Measurements from ENCODE around the gene ERMAP. TPM values are rescaled to one million over a fixed set of nuclear protein-coding genes. Genes with fewer than 3 reads are reported as not detected.

Gene ERMAP
- total and polyA plus RNA-seq, 12 donors: 8.1 to 24.7 (median 15.3) TPM

DNA sequence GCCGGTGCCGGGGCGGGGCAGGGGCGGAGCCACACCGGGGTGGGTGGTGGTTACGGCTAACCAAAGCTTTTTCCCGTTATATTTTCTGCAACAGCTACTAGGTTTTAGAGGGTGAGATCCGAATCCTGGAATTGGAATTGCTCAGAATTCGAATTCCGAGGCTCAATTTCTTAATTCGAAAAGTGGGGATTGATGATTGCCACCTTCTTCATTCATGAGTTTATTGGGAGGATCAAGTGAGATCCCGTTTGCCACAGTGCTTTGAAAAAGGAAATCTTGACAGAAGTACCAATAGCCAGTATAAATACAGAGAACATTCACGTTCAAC is 482 bp downstream of the ERMAP start:
- H3K4me1 ChIP-seq (replicated peaks in 1 of 2): peaks cover 3 to 25% of the 10 kb centered on the region in 2 donors
- peak overlapping the region; percentile 94 to 99 (median 99) for H3K27ac ChIP-seq
- peak overlapping the region in 3 of 4 donors; percentile 73 to 95 (median 95) for H3K4me3 ChIP-seq
- no peaks in the 10 kb centered on the region for H3K27me3 ChIP-seq
- H3K36me3 ChIP-seq (replicated peaks in 1 of 2): no peaks in the 10 kb centered on the region
- no peak for TF ChIP-seq POLR2A (IDR thresholded peaks at IDR 0.05)
- TF ChIP-seq, protein P1, sequence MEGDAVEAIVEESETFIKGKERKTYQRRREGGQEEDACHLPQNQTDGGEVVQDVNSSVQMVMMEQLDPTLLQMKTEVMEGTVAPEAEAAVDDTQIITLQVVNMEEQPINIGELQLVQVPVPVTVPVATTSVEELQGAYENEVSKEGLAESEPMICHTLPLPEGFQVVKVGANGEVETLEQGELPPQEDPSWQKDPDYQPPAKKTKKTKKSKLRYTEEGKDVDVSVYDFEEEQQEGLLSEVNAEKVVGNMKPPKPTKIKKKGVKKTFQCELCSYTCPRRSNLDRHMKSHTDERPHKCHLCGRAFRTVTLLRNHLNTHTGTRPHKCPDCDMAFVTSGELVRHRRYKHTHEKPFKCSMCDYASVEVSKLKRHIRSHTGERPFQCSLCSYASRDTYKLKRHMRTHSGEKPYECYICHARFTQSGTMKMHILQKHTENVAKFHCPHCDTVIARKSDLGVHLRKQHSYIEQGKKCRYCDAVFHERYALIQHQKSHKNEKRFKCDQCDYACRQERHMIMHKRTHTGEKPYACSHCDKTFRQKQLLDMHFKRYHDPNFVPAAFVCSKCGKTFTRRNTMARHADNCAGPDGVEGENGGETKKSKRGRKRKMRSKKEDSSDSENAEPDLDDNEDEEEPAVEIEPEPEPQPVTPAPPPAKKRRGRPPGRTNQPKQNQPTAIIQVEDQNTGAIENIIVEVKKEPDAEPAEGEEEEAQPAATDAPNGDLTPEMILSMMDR (IDR thresholded peaks at IDR 0.05): no peak
- no peaks in the 10 kb centered on the region for H3K9me3 ChIP-seq (replicated peaks in 1 of 3)
- intact Hi-C loops (cut with DNase I): no loop called here
- DNase-seq: no peak
- WGBS, 4 donors: 0 to 1% (median 0%) methylated on average over 7 to 13 of the region's 13 CpGs

DNA sequence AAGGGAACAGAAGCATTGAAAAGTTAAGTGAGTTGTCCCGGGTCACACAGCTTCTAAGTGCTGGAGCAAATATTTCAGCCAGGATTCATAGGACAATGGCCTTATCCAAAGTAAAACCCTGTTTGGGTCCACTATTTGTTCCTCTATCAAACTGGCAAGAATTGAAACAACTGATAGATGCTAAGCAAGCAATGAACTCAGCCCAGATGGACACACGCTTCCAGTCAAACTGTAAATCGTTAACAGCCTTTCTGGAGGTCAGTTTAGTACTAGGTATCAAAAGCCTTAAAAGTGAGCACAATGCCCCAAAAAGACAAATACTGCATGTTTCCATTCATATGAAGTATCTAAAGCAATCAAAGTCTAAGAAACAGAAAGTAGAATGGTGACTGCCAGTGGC is 1.1 kb downstream of the ERMAP start:
- Histone ChIP-seq H3K4me1 (replicated peaks in 1 of 2) (peaks cover 7 to 30% of the 10 kb centered on the region in 2 donors), H3K9me3 (replicated peaks in 1 of 3) (no peaks in the 10 kb centered on the region), H3K36me3 (replicated peaks in 1 of 2) (no peaks in the 10 kb centered on the region), H3K27ac (no peak overlapping the region), H3K27me3 (no peaks in the 10 kb centered on the region), H3K4me3 (peak overlapping the region in 1 of 4 donors; percentile 95)
- WGBS, 4 donors: 86 to 96% (median 94%) methylated on average over 3 of the region's 3 CpGs
- intact Hi-C loops (cut with DNase I): no loop called here
- no peak for DNase-seq
- no peak for TF ChIP-seq POLR2A (IDR thresholded peaks at IDR 0.05)
- TF ChIP-seq, protein P1 (IDR thresholded peaks at IDR 0.05): no peak

DNA sequence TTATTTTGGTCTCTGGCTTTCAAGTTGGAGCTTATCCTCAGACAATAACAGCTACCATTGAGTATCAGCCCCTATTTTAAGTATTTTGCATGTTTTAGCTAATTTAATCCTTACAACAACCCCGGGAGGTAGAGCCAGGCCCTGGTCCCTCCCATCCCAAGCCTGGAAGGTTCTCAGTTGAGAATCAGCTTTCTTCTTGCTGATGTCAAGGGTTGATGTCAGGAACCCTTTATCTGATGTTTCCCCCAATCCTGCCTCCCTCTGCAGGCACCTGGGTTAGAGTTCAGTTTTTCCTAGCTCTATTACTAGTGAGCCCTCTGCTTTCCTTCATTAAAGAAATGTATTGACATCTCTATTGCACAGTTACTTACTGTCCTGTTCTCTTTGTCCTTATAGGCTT is 3.9 kb downstream of the ERMAP start:
- no peak overlapping the region for H3K27ac ChIP-seq
- no peaks in the 10 kb centered on the region for H3K36me3 ChIP-seq (replicated peaks in 1 of 2)
- no peaks in the 10 kb centered on the region for H3K9me3 ChIP-seq (replicated peaks in 1 of 3)
- no peak for DNase-seq
- TF ChIP-seq, protein P1 (IDR thresholded peaks at IDR 0.05): no peak
- TF ChIP-seq POLR2A (IDR thresholded peaks at IDR 0.05): no peak
- H3K4me3 ChIP-seq: no peak overlapping the region
- 75 to 92% (median 82%) methylated on average over 1 of the region's 1 CpG for WGBS, 4 donors
- intact Hi-C loops (cut with DNase I): no loop called here
- H3K4me1 ChIP-seq (replicated peaks in 1 of 2): peaks cover 14 to 34% of the 10 kb centered on the region in 2 donors
- H3K27me3 ChIP-seq: no peaks in the 10 kb centered on the region

DNA sequence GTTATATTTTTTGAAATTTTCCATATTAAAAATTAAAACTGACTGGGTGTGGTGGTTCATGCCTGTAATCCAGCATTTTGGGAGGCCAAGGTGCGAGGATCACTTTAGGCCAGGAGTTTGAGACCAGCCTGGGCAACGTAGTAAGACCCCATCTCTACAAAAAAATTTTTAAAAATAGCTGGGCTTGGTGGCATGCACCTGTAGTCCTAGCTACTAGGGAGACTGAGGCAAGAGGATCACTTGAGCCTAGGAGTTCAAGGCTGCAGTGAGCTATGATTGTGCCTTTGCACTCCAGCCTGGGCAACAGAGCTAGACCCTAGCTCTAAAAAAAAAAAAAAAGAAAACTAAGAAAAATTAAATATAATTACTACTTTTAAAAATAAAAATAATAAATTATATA is 4.8 kb downstream of the ERMAP start:
- no peak for DNase-seq
- no peaks in the 10 kb centered on the region for H3K36me3 ChIP-seq (replicated peaks in 1 of 2)
- no peak overlapping the region for H3K4me3 ChIP-seq
- WGBS, 4 donors: 89 to 100% (median 96%) methylated on average over 2 of the region's 2 CpGs
- TF ChIP-seq, protein P1 (IDR thresholded peaks at IDR 0.05): no peak
- no peak for TF ChIP-seq POLR2A (IDR thresholded peaks at IDR 0.05)
- H3K27ac ChIP-seq: no peak overlapping the region
- H3K4me1 ChIP-seq (replicated peaks in 1 of 2): peaks cover 14 to 25% of the 10 kb centered on the region in 2 donors
- intact Hi-C loops (cut with DNase I): no loop called here
- H3K9me3 ChIP-seq (replicated peaks in 1 of 3): no peaks in the 10 kb centered on the region
- no peaks in the 10 kb centered on the region for H3K27me3 ChIP-seq

Data from adrenal gland (tissue), 12 donors.